ENCODE data around the gene KAZN.

KAZN gene

GRCh38 chr1:14614341-14614740, 15.9 kb downstream of the KAZN start:
- no peak for DNase-seq (ENCODE audit: low read depth in 2 of 2)

- no peak for DNase-seq (ENCODE audit: low read depth in 2 of 2)
Measured at GRCh38 chr1:14615549-14616218, 17.2 kb downstream of the KAZN start.

- no peak for DNase-seq (ENCODE audit: low read depth in 2 of 2)
Measured at GRCh38 chr1:14616632-14617396, 18.3 kb downstream of the KAZN start.

GRCh38 chr1:14617791-14618190, 19.3 kb downstream of the KAZN start:
- no peak for DNase-seq (ENCODE audit: low read depth in 2 of 2)

- no peak for DNase-seq (ENCODE audit: low read depth in 2 of 2)
Measured at GRCh38 chr1:14620941-14621340, 22.5 kb downstream of the KAZN start.

- no peak for DNase-seq (ENCODE audit: low read depth in 2 of 2)
Measured at GRCh38 chr1:14623090-14623489, 24.6 kb downstream of the KAZN start.

GRCh38 chr1:14624941-14625340, 26.5 kb downstream of the KAZN start:
- no peak for DNase-seq (ENCODE audit: low read depth in 2 of 2)

- DNase-seq (ENCODE audit: low read depth in 2 of 2): no peak
Measured at GRCh38 chr1:14625572-14625971, 27.1 kb downstream of the KAZN start.

GRCh38 chr1:14625996-14626395, 27.5 kb downstream of the KAZN start:
- DNase-seq (ENCODE audit: low read depth in 2 of 2): no peak

GRCh38 chr1:14626869-14627607, 28.6 kb downstream of the KAZN start:
- no peak for DNase-seq (ENCODE audit: low read depth in 2 of 2)

GRCh38 chr1:14627608-14628489, 29.4 kb downstream of the KAZN start:
- no peak for DNase-seq (ENCODE audit: low read depth in 2 of 2)

- DNase-seq (ENCODE audit: low read depth in 2 of 2): no peak
Measured at GRCh38 chr1:14629363-14630014, 31.0 kb downstream of the KAZN start.

- no peak for DNase-seq (ENCODE audit: low read depth in 2 of 2)
Measured at GRCh38 chr1:14630986-14631385, 32.5 kb downstream of the KAZN start.

- no peak for DNase-seq (ENCODE audit: low read depth in 2 of 2)
Measured at GRCh38 chr1:14631421-14631820, 32.9 kb downstream of the KAZN start.

- no peak for DNase-seq (ENCODE audit: low read depth in 2 of 2)
Measured at GRCh38 chr1:14634486-14634885, 36.0 kb downstream of the KAZN start.

- DNase-seq (ENCODE audit: low read depth in 2 of 2): no peak
Measured at GRCh38 chr1:14635421-14635820, 36.9 kb downstream of the KAZN start.

GRCh38 chr1:14636897-14637632, 38.6 kb downstream of the KAZN start:
- no peak for DNase-seq (ENCODE audit: low read depth in 2 of 2)

- DNase-seq (ENCODE audit: low read depth in 2 of 2): no peak
Measured at GRCh38 chr1:14639291-14640050, 41.0 kb downstream of the KAZN start.

GRCh38 chr1:14642712-14643111, 44.2 kb downstream of the KAZN start:
- no peak for DNase-seq (ENCODE audit: low read depth in 2 of 2)

GRCh38 chr1:14646973-14647372, 48.5 kb downstream of the KAZN start:
- no peak for DNase-seq (ENCODE audit: low read depth in 2 of 2)
